Astrocyte (in vitro differentiated cells and primary cell): ENCODE data around the gene TMEM116.

Source experiments
- CTCF ChIP-seq: IDR thresholded peaks from 2 replicates; pipeline ENCODE4 v1.5.1; 2011; ENCODE audit warnings: low read depth, mild to moderate bottlenecking, inconsistent platforms, low read length, moderate library complexity; ENCODE audit not compliant: insufficient read depth
- EZH2 ChIP-seq: IDR thresholded peaks from 2 replicates; pipeline ENCODE4 v1.6.1; 2012; ENCODE audit warnings: mild to moderate bottlenecking, low read length, inconsistent platforms; ENCODE audit not compliant: insufficient read depth

- TF ChIP-seq CTCF (no peak), EZH2 (no peak)
These were observed 12.1 kb downstream of the TMEM116 start for GRCh38 chr12:112000820-112001219.
